NCI-H1694 treated with DMSO at 0.1 percent for 48 hours (cell line): ENCODE data around the gene NRG3.
"Not testable (repeated sequence)": the region's sequence is repeated elsewhere in the genome, so short reads cannot be mapped to it uniquely, and the experiment has no call there.

Source experiments
- DNase-seq: peaks from one replicate; lab custom pipeline; 2025; lab: John Stamatoyannopoulos, UW

Gene NRG3

DNA sequence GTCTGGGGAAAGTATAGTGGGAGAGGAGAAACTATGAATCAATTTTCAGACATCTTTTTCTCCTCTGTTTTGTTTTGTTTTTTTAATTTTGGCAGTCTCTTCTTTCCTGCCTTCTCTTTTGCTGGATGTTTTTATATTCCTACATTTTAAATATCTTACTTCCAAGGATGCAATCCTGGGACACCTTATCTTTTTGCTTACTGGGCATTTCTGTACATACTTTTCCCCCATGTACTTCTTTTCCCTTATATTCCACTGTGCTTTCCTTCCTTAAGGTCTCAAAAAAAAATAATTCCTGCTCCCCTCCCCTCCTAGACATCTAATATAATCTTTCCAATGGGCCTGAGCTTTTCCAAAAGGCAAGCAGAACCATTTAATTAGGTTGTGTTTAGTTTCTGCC is 701.1 kb downstream of the NRG3 start:
- DNase-seq = no peak

DNA sequence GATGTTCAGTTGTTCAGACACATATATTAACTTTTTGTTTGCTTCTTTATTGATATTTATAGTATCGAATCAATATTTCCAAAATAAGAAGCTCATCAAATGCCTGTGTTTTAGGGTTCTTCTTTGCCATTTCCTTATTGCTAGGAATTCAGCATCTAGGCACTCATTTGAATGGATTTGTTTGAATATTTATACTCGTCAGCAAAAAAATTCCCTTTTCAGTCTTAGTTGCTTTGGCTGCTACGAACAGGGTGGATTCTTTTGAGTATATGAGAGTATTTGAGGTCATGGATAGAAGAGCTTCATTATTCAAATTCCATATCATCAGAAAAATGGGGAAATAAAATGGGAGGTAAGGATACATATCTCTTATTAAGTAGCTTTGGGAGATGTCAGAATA is 706.9 kb downstream of the NRG3 start:
- DNase-seq = no peak

DNA sequence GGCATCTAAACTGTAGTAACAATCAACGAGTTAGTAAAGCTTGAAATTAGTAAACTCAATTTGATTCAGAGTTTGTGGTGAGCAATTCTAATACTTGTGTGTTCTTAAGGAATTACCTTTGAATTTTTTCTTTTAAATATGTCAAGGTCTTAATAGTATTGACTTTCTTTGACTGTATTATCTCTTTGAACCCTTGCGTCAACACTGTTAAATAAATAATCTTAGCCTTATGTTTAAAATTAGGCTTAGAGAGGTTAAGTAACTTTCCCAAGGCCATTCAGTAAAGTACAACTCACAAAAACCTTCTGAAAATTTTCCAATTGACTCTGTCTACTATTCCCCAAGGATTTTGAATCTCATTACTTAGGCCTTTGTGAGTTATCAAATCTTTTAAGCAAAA is 716.4 kb downstream of the NRG3 start:
- DNase-seq = no peak

DNA sequence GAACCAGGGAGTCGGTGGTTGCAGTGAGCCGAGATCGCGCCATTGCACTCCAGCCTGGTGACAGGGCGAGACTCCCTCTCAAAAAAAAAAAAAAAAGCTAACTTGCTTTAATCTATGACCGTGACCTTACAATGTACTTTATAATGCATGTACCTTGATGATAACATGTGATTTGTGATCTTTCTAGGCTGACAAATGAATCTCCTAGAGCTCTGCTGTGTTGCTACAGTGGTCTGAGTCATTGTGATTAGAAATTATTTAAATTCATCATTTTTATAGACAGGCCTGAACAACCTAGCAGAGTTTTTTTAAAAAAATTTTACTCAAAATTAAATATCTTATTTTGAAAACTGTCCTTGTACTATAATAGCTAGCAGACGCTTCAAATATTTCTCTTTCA is 722.8 kb downstream of the NRG3 start:
- no peak for DNase-seq

DNA sequence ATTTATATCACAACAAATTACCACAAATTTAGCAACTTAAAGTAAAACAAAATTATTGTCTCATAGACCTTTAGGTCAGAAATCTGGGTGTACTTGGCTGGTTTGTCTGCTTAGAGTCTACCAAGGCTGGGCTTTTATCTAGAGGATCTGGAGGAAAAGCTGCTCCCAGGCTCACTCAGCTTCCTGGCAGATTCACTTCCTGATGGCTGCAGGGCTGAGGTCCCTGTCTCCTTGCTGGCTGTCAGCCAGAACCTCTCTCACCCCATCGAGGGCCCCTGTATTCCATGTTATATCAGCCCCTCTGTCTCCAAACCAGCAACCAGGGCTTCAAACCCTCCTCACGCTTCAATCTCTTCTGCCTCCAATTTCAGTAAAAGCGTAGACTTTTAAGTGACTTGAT is 734.9 kb downstream of the NRG3 start:
- DNase-seq = no peak

DNA sequence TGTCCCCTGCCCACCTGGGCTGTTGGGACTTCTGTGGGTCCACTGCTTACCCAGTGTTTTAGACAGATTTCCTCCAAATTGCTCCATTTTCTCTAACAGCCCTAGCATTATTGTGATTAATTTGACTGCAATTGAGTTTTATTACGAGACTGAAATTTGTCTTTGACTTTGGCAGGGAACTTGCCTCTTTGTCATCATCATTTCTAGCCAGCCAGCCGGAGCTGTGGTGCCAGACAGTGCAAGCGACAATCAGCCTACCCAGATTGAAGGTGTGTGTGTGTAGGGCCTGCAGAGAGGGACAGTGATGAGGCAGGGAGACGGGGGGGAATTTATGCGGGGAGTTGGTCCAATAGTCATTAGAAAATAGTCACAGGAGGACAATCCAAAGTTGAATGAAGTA is 743.0 kb downstream of the NRG3 start:
- DNase-seq = no peak

DNA sequence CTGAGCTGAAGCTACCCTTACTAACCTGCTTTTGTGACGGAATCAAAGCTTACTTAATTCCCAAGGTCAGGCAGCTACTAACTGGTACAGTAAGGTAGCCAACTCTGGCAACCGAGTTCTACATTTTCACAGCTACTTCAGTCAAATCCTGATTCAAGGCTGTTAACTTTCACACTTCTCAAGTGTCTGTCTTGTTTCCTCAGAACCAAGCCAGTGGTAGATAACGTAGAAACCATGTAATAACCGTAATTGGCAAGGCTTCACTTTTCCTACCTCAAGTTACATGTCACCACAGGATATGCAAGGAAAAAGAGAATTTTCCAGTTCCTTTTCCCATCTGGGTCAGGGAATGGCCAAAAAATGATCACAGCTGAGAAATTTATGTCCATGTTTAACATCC is 746.7 kb downstream of the NRG3 start:
- DNase-seq = no peak

DNA sequence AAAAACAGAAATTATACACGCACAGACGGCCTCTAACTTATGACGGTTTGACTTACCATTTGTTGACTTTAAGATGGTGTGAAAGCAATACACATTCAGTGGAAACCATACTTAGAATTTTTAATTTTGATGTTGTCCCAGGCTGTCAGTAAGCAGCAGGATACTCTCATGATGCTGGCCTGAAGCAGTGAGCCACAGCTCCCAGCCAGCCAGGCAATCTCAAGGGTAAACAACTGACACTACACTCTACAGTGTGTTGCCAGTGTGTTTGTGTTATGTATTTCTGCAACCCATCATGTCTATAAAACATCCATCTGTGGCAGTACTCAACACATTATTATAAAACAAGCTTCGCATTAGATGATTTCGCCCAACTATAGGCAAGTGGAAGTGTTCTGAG is 747.5 kb downstream of the NRG3 start:
- DNase-seq = no peak

DNA sequence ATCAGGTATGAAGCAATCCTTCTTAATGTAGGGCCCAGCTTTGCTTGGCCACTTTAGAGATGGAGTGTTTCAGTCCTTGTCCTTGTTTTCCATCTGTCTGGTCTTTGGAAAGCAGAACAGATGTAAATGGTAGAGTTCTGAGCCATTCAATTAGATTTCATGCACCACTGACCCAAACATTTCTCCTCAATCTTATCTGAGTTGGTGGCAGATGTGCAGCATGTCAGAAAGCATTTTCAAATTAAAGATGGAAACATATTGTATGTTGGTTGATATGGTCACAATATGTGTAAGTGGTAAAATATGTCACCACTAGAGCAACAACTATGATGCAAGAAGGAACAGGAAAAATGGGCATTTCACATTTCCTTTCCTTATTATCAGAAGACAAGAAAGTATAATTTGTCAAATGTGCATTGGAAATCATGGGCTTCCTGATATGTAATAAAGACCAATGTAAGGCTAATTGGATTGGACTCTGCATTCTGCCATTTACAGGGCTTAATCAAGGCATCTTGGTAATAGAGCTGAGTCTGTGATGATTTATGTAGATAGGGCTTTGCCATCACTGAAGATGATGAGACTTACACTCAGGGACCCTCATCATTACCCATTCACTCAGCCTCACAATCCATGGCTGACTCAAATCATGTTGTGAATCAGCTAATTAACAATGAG is 750.7 kb downstream of the NRG3 start:
- peak; percentile 84 for DNase-seq

DNA sequence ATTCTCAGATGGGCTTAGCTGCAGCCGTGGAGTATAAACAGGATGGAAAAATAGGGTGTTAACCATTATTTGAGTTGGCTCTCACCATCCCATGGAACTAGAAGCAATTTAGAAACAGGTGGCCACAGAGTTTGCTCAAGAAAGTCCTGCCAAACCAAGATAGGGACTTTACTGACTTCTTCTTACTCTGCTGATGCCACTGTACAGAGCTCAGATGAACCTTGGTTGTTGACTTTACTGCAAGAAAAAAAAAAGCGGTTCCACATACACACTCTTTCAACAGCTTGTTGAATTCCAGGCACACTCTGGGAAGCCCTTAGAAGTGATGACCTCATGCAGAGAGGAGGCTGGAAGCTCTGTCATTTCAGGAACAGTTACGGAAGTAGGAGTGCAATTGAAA is 753.4 kb downstream of the NRG3 start:
- DNase-seq = no peak

DNA sequence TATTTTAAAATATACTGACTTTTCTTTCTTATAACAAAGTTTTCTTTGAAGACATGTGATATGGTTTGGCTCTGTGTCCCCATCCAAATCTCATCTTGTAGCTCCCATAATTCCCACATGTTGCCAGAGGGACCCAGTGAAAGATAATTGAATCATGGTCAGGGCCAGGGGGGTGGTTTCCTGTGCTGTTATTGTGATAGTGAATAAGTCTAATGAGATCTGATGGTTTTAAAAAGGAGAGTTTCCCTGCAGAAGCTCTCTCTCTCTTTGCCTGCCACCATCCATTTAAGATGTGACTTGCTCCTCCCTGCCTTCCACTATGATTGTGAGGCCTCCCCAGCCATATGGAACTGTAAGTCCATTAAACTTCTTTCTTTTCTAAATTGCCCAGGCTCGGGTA is 768.1 kb downstream of the NRG3 start:
- DNase-seq = no peak

DNA sequence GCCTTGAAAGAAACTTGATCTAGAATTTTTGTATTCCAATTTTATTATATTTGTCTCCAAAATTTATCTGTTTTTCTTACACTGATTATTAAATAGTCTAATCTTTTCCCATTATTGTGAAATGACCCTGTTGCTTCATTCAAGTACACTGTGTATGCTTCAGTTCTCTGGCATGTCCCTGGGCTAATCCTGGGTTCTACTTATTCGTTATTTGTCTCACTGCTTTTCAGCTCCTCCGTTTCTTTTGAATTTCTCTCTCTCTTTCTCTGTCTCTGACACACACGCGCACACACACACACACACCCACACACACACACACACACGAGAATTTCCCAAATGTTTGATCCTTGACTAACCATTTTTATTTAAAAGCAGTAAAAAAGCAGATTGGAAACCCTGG is 768.6 kb downstream of the NRG3 start:
- DNase-seq = no peak

DNA sequence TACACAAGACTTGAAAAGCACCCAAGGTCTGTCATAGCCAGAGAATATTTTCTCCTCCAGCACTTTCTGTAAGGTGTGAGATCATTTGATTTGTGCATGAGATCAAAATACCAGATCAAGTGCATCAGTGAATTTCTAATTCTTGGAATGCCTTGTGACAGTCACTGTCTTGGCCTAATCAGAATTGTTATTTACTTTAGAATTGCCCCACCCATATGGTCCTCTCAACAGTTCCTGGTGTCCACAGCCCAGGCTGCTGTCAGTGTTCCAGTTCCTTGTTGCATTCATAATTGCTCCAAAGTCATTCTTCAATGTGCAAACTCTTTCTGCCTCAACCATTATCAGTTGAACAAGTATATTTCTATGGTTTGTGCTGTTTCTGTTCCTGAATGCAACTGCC is 770.2 kb downstream of the NRG3 start:
- no peak for DNase-seq

DNA sequence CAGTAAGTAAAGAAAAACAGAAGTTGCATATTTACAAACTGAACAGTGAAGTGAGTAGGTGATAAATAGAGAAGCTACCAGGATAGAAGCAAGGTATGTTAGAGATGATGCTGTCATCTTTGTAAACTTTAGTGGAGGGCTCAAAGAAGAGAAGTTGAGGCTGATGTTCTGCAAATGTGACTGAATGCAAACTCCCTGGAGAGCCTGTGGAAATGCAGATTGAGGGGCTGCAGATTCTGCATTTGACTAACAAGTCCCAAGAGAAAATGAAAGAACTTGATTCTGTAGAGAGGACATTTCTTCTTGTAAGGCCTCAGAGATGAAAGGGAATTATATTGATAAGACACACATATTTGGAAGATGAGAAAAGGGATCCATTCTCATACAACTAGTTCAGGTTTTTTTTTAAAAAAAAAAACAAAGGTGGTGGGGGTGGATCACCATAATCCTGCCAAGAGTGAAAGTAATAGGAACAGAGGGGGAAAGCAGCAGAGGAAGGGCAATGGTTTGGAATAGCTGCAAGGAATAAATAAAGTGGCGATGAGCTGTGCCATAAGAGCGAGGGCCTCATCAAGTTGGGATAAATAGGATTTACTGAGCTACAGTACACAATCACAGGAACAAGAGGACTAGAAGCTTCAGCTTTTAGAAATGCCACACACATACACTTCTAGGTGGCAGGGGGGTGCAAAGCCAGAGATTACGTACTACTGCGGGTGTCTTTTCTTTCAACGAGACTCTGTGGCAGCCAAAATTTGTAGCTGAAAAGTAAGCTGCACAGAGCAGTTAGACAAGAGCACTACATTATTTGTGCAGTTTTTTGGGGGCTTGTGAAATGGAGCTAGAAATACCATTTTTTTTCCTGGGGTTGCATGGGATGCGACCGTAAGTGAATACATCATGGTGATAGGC is 778.5 kb downstream of the NRG3 start:
- DNase-seq = no peak

DNA sequence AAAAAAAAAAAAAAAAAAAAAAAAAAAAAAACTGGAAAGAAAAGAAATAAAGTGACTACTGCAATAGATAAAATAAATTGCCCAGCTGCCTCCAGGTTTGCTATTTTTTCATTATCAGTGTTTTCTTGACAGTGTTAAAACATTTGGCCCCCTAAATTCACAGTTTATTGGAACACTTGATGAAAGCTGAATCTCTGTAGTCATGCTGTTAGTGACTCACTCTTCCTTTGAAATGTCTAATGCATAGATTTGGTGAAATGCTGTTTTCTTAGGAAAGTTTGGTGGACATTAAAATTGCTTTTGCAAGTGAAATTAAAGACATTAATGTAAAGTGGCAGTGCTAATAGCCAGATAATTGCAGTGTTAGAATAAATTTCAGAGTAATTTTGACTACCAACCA is 785.2 kb downstream of the NRG3 start:
- DNase-seq = no peak

DNA sequence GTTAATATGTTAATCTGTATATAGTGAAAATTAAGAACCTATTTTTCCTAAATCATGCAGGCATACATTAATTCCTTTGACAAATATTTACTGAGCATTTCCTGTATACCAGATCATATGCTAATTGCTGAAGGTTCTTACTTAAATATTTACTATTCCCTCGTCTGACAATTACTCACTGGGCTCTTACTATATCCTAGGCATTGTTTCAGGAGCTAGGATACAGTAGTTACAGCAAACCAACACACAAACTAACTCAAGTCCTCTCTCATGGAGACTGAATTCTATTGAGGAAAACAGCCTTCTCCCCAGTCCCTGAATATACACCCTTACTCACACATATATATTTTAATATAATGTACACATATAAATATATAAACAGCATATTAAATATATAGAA is 786.0 kb downstream of the NRG3 start:
- no peak for DNase-seq

DNA sequence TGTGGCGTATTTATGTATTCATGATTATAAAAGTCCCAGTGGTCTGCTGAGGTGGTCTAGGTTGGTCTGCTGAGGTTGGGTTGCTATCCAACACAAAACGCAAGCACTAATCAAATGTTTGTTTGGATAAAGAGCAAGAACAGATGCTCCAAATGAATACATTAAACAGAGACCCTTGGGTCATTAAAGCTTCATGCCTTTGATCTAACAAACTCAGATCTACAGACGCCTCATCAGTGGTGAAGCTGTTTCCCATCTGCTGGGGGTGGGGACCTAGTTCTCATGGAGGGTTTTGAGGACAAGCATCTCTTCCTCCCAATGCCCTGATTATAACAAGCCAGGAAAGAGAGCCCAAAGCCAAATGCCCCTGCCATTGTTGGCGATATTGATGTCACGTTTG is 786.7 kb downstream of the NRG3 start:
- peak; percentile 66 for DNase-seq

DNA sequence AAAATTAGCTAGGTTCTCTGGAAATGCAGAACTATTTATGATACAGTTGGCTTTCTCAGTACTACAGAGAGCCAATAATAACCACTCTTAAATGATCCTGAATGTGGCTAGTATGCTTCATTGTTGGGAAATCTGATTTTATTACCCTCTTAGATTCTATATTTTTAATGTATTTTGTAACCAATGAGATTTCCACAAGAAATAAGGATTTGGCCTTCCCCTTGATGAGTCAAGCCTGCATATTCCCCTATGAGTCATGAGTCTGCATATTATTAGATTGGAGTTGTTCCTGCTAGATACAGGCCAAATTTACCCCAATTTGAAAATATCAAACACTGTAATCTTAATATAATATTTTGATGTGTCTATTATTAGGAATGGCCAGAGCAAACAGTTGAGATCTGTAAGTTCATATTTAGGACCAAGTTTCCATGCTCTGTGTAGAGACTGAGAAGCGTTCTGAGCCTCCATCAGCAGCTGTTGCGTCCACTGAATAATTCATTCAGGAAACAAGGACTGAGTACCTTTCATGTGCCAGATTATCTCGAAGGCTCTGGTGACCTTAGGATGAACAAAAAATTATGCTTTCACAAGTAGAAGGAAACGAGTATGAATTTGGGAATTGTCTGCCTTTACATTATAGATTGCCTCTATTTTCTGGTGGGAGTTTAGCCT is 793.4 kb downstream of the NRG3 start:
- no peak for DNase-seq

DNA sequence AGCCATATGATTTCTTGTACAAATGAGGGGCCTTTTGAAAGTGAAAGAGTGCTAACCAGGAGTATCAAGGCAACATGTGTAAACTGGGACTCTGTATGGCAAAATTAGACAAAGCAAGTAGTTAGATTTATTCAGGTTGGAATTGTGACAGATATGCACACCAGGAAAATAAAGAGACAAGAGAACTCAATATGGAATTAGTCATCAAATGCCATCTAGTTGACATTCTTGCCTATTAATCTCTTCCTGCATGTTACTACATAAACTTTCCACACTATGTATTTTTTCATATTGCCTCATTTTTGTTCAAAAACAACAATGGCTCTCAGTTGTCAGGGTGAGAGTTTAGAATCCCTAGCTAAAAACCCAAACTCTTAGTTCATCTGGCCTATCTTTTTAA is 799.0 kb downstream of the NRG3 start:
- no peak for DNase-seq

DNA sequence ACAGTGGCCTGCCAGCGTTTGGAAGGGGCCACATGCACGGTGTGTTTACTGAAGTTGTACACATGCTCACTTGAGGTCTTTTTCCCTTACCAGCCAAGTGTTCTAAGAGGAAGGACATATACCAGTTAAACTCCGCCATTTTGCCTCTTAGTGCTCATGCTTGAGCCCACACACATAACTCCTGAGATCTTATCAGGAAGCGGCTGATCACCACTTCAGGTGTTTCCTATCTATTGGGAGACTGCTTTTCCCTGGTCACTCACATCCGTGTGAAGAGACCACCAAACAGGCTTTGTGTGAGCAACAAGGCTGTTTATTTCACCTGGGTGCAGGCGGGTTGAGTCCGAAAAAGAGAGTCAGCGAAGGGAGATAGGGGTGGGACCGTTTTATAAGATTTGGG is 802.9 kb downstream of the NRG3 start:
- not testable (repeated sequence) for DNase-seq

DNA sequence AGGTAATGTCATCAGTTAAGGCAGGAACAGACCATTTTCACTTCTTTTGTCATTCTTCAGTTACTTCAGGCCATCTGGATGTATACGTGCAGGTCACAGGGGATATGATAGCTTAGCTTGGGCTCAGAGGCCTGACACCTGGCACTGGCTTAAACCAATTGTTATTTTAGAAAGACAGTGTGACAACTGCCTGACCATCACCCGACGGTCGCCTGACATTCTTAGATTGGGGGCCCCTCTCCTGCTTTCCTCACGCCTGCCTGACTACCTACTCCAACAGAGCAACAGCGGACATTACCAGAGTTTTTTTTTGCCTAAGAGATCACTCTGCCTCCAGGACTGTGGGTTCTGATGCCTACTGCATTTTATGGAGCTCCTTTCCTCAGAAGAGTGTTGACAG is 803.5 kb downstream of the NRG3 start:
- not testable (repeated sequence) for DNase-seq

DNA sequence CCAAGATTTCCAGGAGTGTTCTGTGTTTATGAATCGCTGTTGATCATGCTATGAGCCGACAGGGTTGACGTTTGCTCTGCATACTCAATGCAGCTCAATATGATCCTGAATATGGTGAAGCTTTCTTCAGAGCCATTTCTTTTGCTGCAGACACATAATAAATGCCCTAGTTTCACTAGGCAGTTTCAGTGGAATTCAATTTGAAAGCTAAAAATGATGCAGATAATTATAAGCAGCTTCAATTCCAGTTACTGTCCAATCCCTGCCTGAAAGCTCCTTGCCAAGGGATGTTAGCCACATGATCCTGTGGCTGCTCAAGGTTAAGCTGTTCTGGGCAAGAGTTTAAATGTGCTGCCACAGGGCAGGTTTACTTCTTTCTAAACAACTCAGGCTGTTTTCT is 805.6 kb downstream of the NRG3 start:
- DNase-seq = no peak

DNA sequence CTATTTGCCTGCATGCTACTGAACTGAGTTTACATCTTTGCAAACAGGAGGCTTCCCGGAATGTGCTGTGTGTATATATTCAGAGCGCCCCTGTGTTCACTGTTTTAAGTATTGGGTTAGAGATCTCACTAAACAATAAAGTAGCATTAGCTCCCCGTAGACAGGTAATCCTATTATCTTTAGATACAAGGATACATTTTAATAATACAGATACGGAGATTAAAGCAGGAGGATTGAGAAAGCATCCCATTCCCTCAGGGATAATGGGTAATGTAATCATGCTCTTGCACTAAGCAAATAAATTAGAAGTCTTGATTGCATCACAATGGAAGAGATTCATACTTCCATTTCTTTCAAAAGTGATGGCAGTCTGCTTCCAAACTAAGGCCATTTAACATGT is 809.0 kb downstream of the NRG3 start:
- DNase-seq = no peak
